ENCODE results near the gene PAN2.
"Not testable (repeated sequence)": the region's sequence is repeated elsewhere in the genome, so short reads cannot be mapped to it uniquely, and the experiment has no call there.

The PAN2 gene

DNA sequence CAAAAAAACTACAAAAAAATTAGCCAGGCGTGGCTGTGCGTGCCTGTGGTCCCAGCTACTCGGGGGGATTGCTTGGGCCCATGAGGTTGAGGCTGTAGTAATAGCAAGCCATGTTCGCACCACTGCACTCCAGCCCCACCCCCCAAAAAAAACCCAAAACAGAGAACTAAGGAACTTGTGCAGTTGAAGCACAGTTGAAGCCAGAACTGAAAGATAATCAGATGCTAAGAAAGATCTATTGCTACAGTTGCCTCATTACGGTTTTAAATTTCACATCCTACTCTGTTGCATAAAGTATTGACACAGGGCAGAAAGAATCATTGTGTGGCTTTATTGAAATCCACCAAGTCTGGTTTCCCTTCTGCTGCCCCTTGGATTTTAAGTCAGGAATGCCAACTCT lies 37.5 kb downstream of the PAN2 start:
- H3K4me3 ChIP-seq (ENCODE audit: low read depth, low read length): no peak overlapping the region
- TF ChIP-seq, protein P1, sequence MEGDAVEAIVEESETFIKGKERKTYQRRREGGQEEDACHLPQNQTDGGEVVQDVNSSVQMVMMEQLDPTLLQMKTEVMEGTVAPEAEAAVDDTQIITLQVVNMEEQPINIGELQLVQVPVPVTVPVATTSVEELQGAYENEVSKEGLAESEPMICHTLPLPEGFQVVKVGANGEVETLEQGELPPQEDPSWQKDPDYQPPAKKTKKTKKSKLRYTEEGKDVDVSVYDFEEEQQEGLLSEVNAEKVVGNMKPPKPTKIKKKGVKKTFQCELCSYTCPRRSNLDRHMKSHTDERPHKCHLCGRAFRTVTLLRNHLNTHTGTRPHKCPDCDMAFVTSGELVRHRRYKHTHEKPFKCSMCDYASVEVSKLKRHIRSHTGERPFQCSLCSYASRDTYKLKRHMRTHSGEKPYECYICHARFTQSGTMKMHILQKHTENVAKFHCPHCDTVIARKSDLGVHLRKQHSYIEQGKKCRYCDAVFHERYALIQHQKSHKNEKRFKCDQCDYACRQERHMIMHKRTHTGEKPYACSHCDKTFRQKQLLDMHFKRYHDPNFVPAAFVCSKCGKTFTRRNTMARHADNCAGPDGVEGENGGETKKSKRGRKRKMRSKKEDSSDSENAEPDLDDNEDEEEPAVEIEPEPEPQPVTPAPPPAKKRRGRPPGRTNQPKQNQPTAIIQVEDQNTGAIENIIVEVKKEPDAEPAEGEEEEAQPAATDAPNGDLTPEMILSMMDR (IDR thresholded peaks at IDR 0.05; ENCODE audit: low read depth, low read length): no peak

DNA sequence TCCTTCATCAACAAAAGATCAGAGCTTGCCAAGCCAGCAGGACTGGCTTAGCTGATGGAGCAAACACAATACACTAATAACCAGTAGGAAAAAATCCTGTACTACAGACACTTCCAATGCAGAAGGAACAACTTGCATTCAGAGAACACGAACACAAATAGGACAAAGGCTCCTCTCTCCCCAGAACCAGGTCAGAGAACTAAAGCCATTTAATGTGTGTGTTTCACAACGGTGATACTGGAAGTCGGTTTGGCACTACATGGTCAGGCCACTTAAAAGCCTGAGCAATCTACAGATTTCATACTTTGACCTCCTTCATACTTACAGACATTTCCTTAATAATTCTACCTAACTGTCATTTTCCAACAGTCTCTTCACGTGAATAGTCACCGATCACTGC lies 40.0 kb downstream of the PAN2 start:
- TF ChIP-seq, protein P1 (IDR thresholded peaks at IDR 0.05; ENCODE audit: low read depth, low read length): no peak
- H3K4me3 ChIP-seq (ENCODE audit: low read depth, low read length): no peak overlapping the region

DNA sequence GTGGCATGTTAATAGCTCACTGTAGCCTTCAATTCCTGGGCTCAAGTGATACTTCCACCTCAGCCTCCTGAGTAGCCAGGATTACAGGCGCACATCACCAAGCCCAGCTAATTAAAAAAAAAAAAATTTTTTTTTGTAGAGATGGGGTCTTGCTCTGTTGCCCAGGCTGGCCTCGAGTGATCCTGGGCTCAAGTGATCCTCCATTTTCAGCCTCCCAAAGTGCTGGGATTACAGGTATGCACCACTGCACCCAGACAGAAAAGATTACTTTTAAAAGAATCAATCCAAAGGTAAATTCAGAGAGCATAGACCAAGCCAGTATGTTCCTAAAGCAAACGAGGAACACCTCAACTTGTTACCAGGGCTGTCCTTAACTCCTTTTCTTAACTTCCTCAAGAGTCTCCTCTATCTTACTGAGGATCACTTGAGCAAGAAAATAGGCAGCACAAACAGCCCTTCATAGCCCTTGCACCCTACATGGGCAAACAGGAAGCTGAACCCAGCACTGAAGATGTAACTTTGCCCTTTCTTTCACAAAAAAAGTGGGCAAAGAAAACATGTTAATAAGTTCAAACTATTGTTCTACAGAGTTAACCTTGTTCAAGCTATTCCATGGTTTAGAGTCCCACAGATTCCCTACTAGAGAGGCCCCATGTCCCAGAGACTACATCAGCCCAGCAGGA lies 45.0 kb downstream of the PAN2 start:
- TF ChIP-seq, protein P1 (IDR thresholded peaks at IDR 0.05; ENCODE audit: low read depth, low read length): no peak
- H3K4me3 ChIP-seq (ENCODE audit: low read depth, low read length): no peak overlapping the region

DNA sequence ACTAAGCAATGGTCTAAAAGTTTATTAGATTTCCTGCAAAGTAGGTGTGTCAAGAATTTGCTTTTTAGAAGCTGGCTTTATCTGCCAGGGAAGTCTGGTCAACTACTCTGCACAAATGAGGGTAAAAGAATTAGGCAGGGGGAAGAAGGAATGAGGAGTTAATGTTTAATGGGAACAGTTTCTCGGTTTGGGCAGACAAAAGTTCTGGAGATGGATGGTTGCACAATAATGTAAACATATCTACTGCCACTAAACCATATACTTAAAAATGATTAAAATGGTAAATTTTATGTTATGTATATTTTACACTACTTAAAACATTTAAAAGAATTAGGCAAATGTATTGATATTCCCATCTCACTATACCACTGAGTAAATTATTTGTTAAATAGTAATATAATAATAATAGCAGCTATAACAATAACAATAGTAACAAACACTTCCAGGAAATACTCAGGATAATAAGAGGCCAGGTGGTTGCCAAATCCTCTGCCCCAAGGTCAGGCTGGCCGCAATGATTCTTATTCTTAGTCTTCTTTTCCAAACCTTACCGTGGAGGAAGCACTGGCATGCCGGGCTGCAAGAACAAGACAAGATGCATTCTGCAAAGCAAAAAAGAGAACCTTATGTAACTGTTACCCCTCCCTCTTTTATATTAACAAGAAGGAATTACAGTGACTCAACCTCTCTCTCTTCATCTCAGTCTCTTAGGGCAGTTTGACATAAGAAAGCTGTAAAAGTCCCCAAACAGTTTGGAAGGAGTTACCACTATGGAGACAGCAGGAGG lies 47.6 kb downstream of the PAN2 start:
- no peak overlapping the region for H3K4me3 ChIP-seq (ENCODE audit: low read depth, low read length)
- TF ChIP-seq, protein P1 (IDR thresholded peaks at IDR 0.05; ENCODE audit: low read depth, low read length): no peak

DNA sequence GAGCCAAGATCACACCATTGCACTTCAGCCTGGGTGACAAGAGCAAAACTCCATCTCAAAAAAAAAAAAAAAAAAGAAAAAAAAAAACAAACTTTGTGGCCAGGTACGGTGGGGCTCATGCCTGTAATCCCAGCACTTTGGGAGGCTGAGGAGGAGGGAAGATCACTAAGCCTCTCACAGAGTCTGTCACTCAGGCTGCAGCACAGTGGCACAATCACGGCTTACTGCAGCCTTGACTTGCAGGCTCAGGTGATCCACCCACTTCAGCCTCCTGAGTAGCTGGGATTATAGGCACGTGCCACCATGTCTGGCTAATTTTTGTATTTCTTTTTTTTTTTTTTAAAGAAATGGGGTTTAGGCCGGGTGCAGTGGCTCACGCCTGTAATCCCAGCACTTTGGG lies 49.5 kb downstream of the PAN2 start:
- H3K4me3 ChIP-seq (ENCODE audit: low read depth, low read length): not testable (repeated sequence)

DNA sequence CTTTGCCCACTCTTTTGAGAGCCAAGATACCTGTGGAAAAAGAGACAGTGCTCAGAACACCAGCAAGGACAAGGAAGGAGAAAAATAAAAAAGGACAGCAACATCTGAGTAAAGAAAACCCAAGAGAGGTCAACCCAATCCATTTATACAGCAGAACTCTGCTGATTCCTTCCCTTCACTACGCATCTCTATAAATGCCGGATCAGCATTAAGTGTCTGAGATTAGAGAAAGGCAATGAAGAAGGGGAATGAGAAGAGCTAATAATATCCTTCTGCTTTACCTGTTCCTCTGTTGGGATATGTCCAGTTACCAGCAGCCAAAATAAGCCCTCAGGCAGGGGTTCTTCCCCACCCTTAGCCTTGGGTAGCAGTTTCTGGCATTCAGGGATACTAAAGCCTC lies 51.2 kb downstream of the PAN2 start:
- H3K4me3 ChIP-seq (ENCODE audit: low read depth, low read length): no peak overlapping the region
- TF ChIP-seq, protein P1 (IDR thresholded peaks at IDR 0.05; ENCODE audit: low read depth, low read length): no peak

DNA sequence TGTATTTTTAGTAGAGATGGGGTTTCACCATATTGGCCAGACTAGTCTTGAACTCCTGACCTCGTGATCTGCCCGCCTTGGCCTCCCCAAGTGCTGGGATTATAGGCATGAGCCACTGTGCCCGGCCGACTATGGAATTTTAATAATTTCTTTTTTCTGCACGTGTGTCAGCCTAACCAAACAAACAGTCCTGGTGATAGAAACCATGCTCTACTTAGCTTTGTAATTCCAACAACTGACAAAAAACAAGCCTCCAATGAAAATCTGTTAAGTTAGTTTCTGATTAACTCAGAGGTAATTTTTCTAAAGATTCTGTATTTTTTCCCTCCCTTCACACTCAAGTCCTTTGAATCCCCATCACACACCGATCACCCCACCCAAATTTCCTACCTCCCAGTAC lies 51.8 kb downstream of the PAN2 start:
- H3K4me3 ChIP-seq (ENCODE audit: low read depth, low read length): no peak overlapping the region
- TF ChIP-seq, protein P1 (IDR thresholded peaks at IDR 0.05; ENCODE audit: low read depth, low read length): no peak
